G401.6 (cell line): ENCODE data around the gene SAYSD1.

ENCODE experiments used
- FAIRE-seq: peaks from 2 replicates; lab custom pipeline; 2012; peaks lifted over from hg19 to GRCh38; lab: Jason Lieb, UNC

Gene SAYSD1

DNA sequence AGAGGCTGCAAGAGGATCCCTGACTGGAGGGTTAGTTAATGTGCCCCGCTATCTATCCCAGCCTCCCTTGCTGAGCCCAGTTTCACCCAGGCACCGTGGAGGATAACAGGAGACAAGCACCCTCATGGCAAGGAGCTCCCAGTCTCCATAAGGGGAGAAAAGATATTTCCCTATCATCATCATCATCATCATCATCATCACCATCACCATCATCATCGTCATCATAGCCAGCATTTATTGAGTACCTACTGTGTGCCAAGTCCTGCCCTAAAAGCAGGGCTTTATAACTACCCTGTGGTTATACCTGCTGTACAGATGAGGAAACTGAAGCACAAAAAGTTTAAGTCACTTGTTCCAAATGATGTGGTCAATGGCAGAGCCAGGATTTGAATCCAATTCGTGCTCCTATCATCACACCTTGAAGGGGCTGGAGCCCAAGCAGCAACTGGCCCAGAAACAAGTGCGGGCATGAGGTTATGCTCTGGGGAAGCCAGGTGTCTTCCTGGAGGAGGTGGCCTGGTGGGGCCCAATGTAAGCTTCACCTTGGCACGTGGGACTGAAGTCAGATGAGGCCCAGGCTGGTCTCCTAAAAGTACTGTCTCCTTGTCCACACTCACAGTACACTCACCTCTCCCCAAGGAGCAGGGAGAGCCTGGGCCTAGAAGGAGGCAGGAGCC, 56.4 kb downstream of the SAYSD1 start:
- no peak for FAIRE-seq

DNA sequence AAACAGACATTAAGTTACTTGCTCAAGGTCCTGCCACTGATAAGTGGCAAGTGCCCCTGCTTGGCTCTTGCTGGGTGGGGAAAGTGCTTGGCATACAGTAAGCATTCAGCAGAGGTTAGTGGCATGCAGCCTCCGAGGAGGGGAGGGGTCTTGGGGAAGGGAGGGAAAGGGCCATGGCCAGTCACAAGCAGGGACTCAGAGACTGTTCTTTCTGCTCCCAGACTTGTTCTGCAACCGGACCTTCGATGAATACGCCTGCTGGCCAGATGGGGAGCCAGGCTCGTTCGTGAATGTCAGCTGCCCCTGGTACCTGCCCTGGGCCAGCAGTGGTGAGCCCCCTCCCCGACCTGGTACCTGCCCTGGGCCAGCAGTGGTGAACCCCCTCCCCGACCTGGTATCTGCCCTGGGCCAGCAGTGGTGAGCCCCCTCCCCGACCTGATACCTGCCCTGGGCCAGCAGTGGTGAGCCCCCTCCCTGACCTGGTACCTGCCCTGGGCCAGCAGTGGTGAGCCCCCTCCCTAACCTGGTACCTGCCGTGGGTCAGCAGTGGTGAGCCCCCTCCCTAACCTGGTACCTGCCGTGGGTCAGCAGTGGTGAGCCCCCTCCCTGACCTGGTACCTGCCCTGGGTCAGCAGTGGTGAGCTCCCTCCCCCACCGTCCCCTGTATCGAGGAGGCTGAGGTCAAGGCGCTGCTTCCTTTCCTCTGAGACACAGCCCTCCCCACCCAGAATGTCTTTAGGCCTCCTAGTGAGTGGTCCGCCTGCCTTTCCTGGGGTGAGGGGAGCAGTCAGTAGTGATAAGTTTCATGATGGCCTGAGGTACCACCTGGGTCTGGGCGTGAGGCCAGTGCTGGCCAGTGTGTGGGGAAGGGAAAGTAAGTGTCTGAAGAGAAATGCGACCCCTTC, 57.5 kb downstream of the SAYSD1 start:
- FAIRE-seq = no peak

DNA sequence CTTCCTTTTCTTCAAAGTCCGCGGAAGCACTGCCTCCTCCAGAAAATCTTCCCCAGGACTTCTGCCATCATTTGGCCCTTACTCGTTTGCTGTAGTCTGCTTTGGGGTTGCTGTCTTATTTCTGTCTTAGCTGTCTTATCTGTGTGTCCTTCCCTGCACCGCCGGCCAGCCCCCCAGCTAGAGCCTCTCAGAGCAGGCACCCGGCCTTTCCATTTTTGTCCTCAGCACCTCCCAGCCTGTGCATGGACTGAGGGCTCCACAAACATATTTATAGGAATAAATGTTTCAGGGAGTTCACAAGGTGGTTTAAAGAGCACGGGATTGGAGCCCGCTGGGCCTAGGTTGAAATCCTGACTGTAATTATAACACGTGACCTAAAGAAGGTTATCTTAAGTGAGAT, 58.3 kb downstream of the SAYSD1 start:
- no peak for FAIRE-seq

DNA sequence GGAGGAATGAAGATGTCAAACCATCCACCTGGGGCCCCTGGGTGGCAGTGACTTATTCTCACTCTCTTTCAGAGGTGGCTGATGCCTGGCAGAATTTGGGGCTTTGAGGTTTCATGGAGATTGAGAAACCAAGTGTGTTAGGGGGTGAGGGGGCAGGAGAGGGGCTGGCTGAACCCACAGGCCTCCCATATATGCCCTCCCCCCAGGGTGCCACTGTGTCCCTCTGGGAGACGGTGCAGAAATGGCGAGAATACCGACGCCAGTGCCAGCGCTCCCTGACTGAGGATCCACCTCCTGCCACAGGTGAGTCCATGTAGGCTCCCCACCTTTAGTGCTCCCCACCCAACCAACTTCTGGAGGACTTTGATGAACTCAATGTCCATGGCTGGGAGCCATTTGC, 58.8 kb downstream of the SAYSD1 start:
- FAIRE-seq = no peak

DNA sequence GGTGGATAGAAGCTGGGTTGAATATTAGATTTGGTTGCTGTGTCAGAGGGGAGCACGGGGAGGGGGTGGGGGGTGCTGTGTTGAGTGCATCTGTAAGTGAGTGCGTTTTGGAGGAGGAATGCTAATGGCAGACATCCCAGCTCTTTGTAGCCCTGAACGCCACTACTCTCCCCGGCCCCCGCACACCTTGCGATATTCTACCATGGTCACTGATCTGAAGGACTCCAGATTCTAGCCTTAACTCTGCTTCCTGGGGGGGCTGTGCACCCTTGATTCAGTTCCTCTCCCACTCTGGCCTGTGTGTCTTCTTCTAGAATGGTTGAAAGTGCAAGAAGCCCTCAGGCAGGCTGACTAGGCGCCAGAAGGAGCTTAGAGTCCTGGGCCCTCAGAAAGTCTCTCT, 59.3 kb downstream of the SAYSD1 start:
- no peak for FAIRE-seq

DNA sequence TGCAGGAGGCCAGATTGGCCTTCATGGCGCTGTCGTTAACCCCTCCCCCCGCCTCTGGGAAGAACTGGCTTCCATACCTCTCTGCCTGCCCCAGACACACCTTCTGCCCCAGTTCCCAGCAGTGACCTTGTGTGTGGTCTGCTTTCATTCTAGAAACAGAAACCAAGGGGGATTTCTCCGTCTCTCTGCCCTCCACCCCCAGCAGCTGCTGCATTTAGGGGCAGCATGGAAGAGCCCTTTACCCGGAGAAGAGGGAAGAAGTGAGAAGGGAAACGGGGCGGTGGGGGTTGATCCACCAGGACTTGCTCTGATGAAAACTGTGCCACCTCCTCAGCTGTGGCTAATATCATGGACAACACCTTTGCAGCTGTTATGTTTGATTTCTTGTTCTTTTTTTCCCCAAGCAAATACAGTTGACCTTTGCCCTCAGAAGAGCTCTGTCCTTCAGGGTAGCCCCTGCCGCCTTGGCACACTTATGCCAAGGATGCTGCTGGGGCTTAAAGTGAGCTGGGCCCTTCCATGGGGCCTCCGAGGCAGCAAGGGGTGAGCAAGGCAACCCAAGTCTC, 60.3 kb downstream of the SAYSD1 start:
- FAIRE-seq = no peak
